Heart left ventricle (tissue), 13 donors: ENCODE results near the gene OR51B5.

Source experiments
- CTCF ChIP-seq, 12 donors: fragments of 200-600 bp; sonication (generic) in 4 of 12; IDR thresholded peaks; one replicate each; pipeline versions ENCODE4 v1.5.0 to v1.8.0; 2018 to 2022; ENCODE audit warnings: antibody characterized with exemption in 12 of 12, mild to moderate bottlenecking in 5 of 12
- POLR2A ChIP-seq, 2 donors: fragments of 450-650 bp; IDR thresholded peaks; one replicate each; pipeline ENCODE4 v1.6.1; 2017; ENCODE audit warnings: antibody characterized with exemption in 2 of 2, mild to moderate bottlenecking in 2 of 2, moderate library complexity in 2 of 2
- donor health status: ischemic (EF 13 %, LVEDD 7.1; RV severe dilation, severe dysfunction).
- donor health status: DM: no; HTN: yes; CAD: no.
- donor health status: DM: no; HTN: no; CAD: no.
- donor health status: ischemic (EF 25% LVEDD 6.9; RV normal size, moderate dysfunction).
- donor health status: ischemic (EF 25% LVEDD 5.7; RV mildly dilated, moderate dysfunction).
- donor health status: ischemic (EF 35%, LVEDD 5.7; RV mildly dilated, moderate dysfunction).
- donor health status: nonischemic (EF 11% LVEDD 7.7; RV severe dilation, severe dysfunction).
- donor health status: DM: yes; HTN: yes; CAD: no.
- donor health status: PGD.
- donor health status: ischemic (EF 29% LVEDD 5.4; RV normal size, mild dysfunction).
- donor health status: nonischemic (EF 23%, LVEDD 6.1; RV moderate dilation, normal function).

DNA sequence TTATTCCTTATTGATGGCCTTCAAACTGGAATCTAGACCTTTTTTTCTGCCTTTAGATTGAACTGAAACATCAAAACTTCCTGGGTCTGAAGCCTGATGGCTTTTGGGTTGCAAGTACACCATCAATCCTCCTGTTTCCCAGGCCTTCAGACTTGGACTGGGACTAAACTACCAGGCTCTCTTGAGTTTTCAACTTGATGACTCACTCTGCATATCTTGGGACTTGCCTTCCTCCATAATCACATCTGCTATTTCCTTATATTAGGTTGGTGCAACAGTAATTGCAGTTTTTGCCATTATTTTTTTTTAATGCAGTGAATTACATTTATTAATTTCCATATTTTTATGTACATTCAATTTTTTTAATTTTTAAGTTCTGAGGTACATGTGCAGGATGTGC, 7.0 kb downstream of the OR51B5 start:
- TF ChIP-seq CTCF (IDR thresholded peaks at IDR 0.05) = no peak
- TF ChIP-seq POLR2A (IDR thresholded peaks at IDR 0.05) = no peak
